CD14-positive monocyte (primary cell): Measurements from ENCODE around the gene OLFM3. TPM values are rescaled to one million over a fixed set of nuclear protein-coding genes. Genes with fewer than 3 reads are reported as not detected.

ENCODE experiments used
- DNase-seq, 3 donors: peaks; one replicate each; pipeline ENCODE4 v3.0.0-alpha.2; 2011 to 2022
- H2AFZ ChIP-seq: 2 replicates; pipeline ENCODE4 v1.6.0; 2012; ENCODE audit warnings: mild to moderate bottlenecking, low read depth, low read length, inconsistent platforms; ENCODE audit not compliant: insufficient read depth, poor library complexity, severe bottlenecking
- H3K27ac ChIP-seq, 2 donors: 1 replicate in 1 of 2; 2 replicates in 1 of 2; pipeline ENCODE4 v1.5.1; 2012 to 2013; ENCODE audit warnings: low read length in 2 of 2, control low read depth in 1 of 2, inconsistent platforms in 1 of 2, low read depth in 1 of 2, mild to moderate bottlenecking in 1 of 2
- H3K27me3 ChIP-seq, 2 donors: one replicate each; pipeline versions ENCODE4 v1.6.0 to v1.6.1; 2011 to 2013; ENCODE audit warnings: low read length in 2 of 2; ENCODE audit not compliant: control insufficient read depth in 2 of 2, insufficient read depth in 2 of 2
- H3K36me3 ChIP-seq, 2 donors: replicated peaks in 1 of 2; 1 replicate in 1 of 2; 2 replicates in 1 of 2; pipeline versions ENCODE4 v1.5.1 to v1.6.1; 2012 to 2013; ENCODE audit warnings: low read length in 2 of 2, control low read depth in 1 of 2, inconsistent platforms in 1 of 2, mild to moderate bottlenecking in 1 of 2; ENCODE audit not compliant: insufficient read depth in 2 of 2, control insufficient read depth in 1 of 2
- H3K4me1 ChIP-seq, 2 donors: 1 replicate in 1 of 2; 2 replicates in 1 of 2; pipeline versions ENCODE4 v1.5.1 to v1.6.1; 2012 to 2013; ENCODE audit warnings: low read length in 2 of 2, control low read depth in 1 of 2, inconsistent platforms in 1 of 2, mild to moderate bottlenecking in 1 of 2, moderate library complexity in 1 of 2; ENCODE audit not compliant: insufficient read depth in 2 of 2, control insufficient read depth in 1 of 2
- H3K4me2 ChIP-seq: replicated peaks from 2 replicates; pipeline ENCODE3; 2012; ENCODE audit warnings: low read length, moderate library complexity, mild to moderate bottlenecking; ENCODE audit not compliant: poor library complexity, severe bottlenecking; ENCODE audit errors: extremely low read depth
- H3K4me3 ChIP-seq, 3 experiments: fragments of 200-600 bp in 1 of 3; sonication (generic) in 1 of 3; replicated peaks in 1 of 3; 1 replicate in 2 of 3; 2 replicates in 1 of 3; pipeline ENCODE4 v1.5.1; 2011 to 2013; ENCODE audit warnings: low read length in 3 of 3, mild to moderate bottlenecking in 3 of 3, control low read depth in 2 of 3, low read depth in 2 of 3, inconsistent platforms in 1 of 3, moderate library complexity in 1 of 3
- H3K79me2 ChIP-seq: 2 replicates; pipeline ENCODE4 v1.6.0; 2012; ENCODE audit warnings: mild to moderate bottlenecking, control low read depth, inconsistent platforms, low read length, moderate library complexity; ENCODE audit not compliant: insufficient read depth
- H3K9ac ChIP-seq: 2 replicates; pipeline ENCODE4 v1.6.0; 2017; ENCODE audit warnings: low read length, mild to moderate bottlenecking; ENCODE audit not compliant: insufficient read depth, poor library complexity, severe bottlenecking
- H3K9me3 ChIP-seq, 2 donors: replicated peaks in 1 of 2; 1 replicate in 1 of 2; 2 replicates in 1 of 2; pipeline versions ENCODE4 v1.5.1 to v1.6.1; 2012 to 2013; ENCODE audit warnings: low read length in 2 of 2, control low read depth in 1 of 2; ENCODE audit not compliant: control insufficient read depth in 1 of 2, insufficient read depth in 1 of 2
- H4K20me1 ChIP-seq: 2 replicates; pipeline ENCODE4 v1.6.0; 2012; ENCODE audit warnings: mild to moderate bottlenecking, low read length, control low read depth, moderate library complexity; ENCODE audit not compliant: insufficient read depth
- H3K27ac Mint-ChIP-seq, 7 donors: one replicate each; pipeline ENCODE4 v1.8.0; 2020; ENCODE audit warnings: mild to moderate bottlenecking in 7 of 7, mixed read lengths in 7 of 7, moderate library complexity in 6 of 7, inconsistent platforms in 2 of 7
- H3K27me3 Mint-ChIP-seq, 3 donors: one replicate each; pipeline ENCODE4 v1.8.0; 2021 to 2022; ENCODE audit warnings: low read depth in 3 of 3, mild to moderate bottlenecking in 3 of 3, mixed read lengths in 3 of 3, moderate library complexity in 3 of 3, inconsistent platforms in 1 of 3
- H3K36me3 Mint-ChIP-seq, 2 donors: one replicate each; pipeline ENCODE4 v1.8.0; 2020; ENCODE audit warnings: mixed read lengths in 2 of 2, inconsistent platforms in 1 of 2, mild to moderate bottlenecking in 1 of 2
- H3K4me1 Mint-ChIP-seq: one replicate; pipeline ENCODE4 v1.8.0; 2020; ENCODE audit warnings: mild to moderate bottlenecking, mixed read lengths
- H3K4me3 Mint-ChIP-seq, 2 donors: one replicate each; pipeline ENCODE4 v1.8.0; 2020; ENCODE audit warnings: mild to moderate bottlenecking in 2 of 2, mixed read lengths in 2 of 2, moderate library complexity in 1 of 2
- H3K9me3 Mint-ChIP-seq, 7 donors: one replicate each; pipeline ENCODE4 v1.8.0; 2020 to 2022; ENCODE audit warnings: mixed read lengths in 7 of 7, mild to moderate bottlenecking in 6 of 7, moderate library complexity in 6 of 7, inconsistent platforms in 2 of 7
- CTCF ChIP-seq: fragments of 200-600 bp; IDR thresholded peaks from one replicate; pipeline ENCODE4 v1.8.0; 2022; ENCODE audit warnings: antibody characterized with exemption, mild to moderate bottlenecking
- WGBS: methylation state at CpG from one replicate; pipeline ENCODE4 v1.1.5; 2013; ENCODE audit warnings: missing lambda C conversion rate; ENCODE audit not compliant: insufficient coverage; 5-methylcytosine and 5-hydroxymethylcytosine counted together
- intact Hi-C, 2 donors: fragments of 100-400 bp; cut with micrococcal nuclease; formaldehyde crosslinking; loops; one replicate each; pipeline versions ENCODE4 v1.15.0 to v1.15.1; 2023
- polyA plus RNA-seq, 3 donors: library from polyadenylated mRNA; depleted of rRNA in 1 of 3; unstranded in 2 of 3; stranded (reverse) in 1 of 3; fragments of 300-500 nt in 2 of 3; fragments of >200 nt in 1 of 3; fragmentation: Illumina TruSeq in 2 of 3; gene quantifications; 1 replicate in 2 of 3; 2 replicates in 1 of 3; pipeline ENCODE4 v1.2.3, GENCODE V29; 2012 to 2021

OLFM3 gene
- polyA plus RNA-seq, 3 donors: not detected

- Mint-ChIP-seq H3K27me3 (peaks cover 0 to 1% (median 0%) of the 10 kb centered on the region in 3 donors), H3K27ac (no peak overlapping the region), H3K36me3 (no peaks in the 10 kb centered on the region), H3K9me3 (peaks cover 0 to 3% (median 0%) of the 10 kb centered on the region in 7 donors), H3K4me1 (peaks cover 5% of the 10 kb centered on the region), H3K4me3 (no peak overlapping the region)
- H3K4me2 ChIP-seq: no peak overlapping the region
- no peak overlapping the region for H3K27ac ChIP-seq
- no peak for TF ChIP-seq CTCF
- H3K9ac ChIP-seq: no peak overlapping the region
- peaks cover 0 to 14% of the 10 kb centered on the region in 2 donors for H3K4me1 ChIP-seq
- no CpG with 5 or more reads among the region's 2 CpGs for WGBS
- H3K79me2 ChIP-seq: no peaks in the 10 kb centered on the region
- H2AFZ ChIP-seq: no peak overlapping the region
- H3K4me3 ChIP-seq: no peak overlapping the region
- peak in 1 of 3 donors; percentile 6 for DNase-seq
- no peaks in the 10 kb centered on the region for H3K36me3 ChIP-seq
- no peaks in the 10 kb centered on the region for H4K20me1 ChIP-seq
- H3K27me3 ChIP-seq: no peaks in the 10 kb centered on the region
- intact Hi-C loops: no loop called here
- no peaks in the 10 kb centered on the region for H3K9me3 ChIP-seq
These were observed 98.6 kb downstream of the OLFM3 start for GRCh38 chr1:101898137-101898536.

- Mint-ChIP-seq H3K27ac (no peak overlapping the region), H3K9me3 (peaks cover 0 to 4% (median 0%) of the 10 kb centered on the region in 7 donors), H3K36me3 (no peaks in the 10 kb centered on the region), H3K4me1 (no peaks in the 10 kb centered on the region), H3K27me3 (peaks cover 0 to 1% (median 0%) of the 10 kb centered on the region in 3 donors), H3K4me3 (no peak overlapping the region)
- no peaks in the 10 kb centered on the region for H3K27me3 ChIP-seq
- no peak for TF ChIP-seq CTCF
- H3K9me3 ChIP-seq: no peaks in the 10 kb centered on the region
- H4K20me1 ChIP-seq: no peaks in the 10 kb centered on the region
- no peak overlapping the region for H2AFZ ChIP-seq
- H3K4me2 ChIP-seq: no peak overlapping the region
- intact Hi-C loops: no loop called here
- no peak overlapping the region for H3K9ac ChIP-seq
- no peaks in the 10 kb centered on the region for H3K4me1 ChIP-seq
- WGBS: no CpG with 5 or more reads among the region's 2 CpGs
- no peak for DNase-seq
- H3K79me2 ChIP-seq: no peaks in the 10 kb centered on the region
- H3K27ac ChIP-seq: no peak overlapping the region
- no peak overlapping the region for H3K4me3 ChIP-seq
- H3K36me3 ChIP-seq: no peaks in the 10 kb centered on the region
These were observed 112.1 kb downstream of the OLFM3 start for GRCh38 chr1:101884621-101885020.
